Fibroblast of skin of scalp (primary cell): ENCODE data around the gene RAB31.
"Not testable (repeated sequence)": the region's sequence is repeated elsewhere in the genome, so short reads cannot be mapped to it uniquely, and the experiment has no call there.

ENCODE experiments used
- DNase-seq: peaks from one replicate; pipeline ENCODE4 v3.0.0-alpha.2; 2013

The RAB31 gene

DNA sequence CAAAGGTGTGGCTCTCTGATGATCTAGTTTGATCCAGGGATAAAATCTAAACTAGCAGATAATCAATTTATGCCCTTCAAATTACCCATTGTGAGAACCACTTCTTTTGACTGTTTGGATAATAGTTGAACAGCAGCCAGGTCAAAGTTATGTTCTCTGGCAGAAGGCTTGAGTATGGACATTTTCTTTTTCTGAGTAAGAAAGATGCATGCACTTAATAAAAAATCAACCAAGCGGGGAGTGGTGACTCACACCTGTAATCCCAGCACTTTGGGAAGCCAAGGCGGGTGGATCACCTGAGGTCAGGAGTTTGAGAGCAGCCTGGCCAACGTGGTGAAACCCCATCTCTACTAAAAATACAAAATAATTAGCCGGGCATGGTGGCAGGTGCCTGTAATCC, 183.4 kb downstream of the RAB31 start:
- not testable (repeated sequence) for DNase-seq

DNA sequence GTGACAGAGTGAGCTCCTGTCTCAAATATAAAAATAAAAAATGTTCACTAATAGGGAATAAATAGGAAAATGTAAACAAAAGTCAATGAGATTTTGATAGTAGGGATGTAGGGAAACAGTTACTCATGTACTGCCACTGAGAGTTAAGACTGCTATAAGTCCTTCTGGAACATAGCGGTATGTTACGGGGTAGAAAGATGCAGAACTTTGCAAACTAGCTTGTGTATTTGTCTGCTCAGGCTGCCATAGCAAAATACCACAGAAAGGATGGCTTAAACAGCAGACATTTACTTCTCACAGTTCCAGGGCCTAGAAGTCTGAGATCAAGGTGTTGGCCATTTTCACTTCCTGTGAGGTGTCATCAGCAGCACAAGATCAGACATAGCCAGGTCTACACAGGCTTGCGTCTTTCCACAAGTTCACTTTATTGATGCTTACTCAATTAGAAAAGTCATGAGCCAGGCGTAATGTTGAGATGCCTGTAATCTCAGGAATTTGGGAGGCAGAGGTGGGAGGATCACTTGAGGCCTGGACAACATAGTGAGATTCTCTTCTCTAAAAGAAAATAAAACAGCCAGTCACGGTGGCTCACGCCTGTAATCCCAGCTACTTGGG, 186.5 kb downstream of the RAB31 start:
- no peak for DNase-seq

DNA sequence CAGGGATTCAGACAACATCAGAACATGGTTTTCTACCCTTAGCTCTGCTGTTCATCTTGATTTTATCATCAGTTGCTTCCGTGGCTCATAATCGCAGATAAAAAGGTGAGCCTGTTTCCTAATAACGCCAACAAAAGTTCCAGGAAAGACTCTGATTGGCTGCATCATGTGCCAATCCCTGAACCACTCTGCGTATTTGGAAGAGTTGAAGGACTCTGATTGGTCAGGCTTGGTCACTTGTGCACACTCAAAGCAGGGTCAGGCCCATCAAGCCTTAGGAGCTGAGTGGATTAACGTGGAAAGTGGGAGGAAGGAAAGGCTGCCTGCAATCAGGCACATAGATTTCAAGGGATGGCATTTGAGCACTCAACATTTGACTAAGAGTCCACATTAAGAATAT, 189.0 kb downstream of the RAB31 start:
- no peak for DNase-seq

DNA sequence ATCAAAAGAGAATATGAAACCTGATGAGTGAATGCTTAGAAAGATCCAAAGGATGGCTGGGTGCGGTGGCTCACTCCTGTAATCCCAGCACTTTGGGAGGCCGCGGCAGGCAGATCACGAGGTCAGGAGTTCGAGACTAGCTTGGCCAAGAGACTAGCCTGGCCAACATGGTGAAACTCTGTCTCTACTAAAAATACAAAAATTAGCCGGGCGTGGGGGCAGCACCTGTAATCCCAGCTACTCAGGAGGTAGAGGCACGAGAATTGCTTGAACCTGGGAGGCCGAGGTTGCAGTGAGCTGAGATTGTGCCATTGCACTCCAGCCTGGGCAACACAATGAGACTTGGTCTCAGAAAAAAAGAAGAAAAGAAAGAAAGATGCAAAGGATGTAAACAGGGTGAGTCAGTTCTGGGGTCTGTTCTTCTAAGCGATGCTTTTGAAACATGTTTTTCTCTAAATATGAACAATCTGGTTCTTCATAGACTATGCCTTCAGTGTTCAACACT, 189.7 kb downstream of the RAB31 start:
- not testable (repeated sequence) for DNase-seq

DNA sequence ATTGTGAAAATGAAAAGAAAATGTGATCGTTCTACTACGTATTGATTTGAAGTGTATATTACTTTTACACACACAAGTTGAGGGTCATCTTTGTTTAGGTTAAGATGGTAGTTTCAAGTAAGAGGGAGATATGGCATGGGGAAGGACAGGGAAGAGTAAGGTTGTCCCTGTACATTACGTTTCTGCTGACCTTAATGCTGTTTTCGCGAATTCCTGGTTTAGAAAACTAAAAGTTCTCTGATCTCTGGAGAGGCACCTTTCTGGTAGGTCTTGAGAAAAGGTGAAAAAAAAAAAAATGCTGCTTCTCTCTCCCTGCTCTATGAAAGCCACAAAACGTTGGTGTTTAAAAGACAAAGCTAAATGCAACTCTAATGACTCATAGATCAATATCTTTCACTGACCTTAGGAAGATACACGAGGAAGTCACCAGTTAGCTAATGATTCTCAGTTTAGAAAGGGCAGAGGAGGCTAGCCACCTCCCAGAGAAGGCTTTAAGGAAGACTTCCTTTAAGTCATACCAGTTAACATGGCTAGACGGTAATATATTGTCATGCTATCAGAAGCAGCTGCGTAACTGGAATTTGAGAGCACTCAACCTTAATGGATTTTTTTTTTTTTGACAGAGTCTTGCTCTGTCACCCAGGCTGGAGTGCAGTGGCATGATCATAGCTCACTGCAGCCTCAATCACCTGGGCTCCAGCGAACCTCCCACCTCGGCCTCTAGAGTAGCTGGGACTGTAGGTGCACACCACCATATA, 190.9 kb downstream of the RAB31 start:
- no peak for DNase-seq

DNA sequence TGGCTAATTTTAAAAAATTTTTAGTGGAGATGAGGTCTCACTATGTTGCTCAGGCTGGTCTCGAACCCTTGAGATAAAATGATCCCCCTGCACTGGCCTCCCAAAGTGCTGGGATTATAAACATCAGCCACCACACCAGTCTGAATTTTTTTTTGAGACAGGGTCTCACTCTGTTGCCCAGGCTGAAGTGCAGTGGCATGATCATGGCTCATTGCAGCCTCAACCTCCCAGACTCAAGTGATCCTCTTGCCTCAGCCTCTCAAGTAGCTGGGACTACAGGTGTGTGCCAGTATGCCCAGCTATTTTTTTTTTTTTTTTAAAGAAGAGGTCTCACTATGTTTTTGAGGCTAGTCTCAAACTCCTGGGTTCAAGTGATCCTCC, 191.4 kb downstream of the RAB31 start:
- not testable (repeated sequence) for DNase-seq

DNA sequence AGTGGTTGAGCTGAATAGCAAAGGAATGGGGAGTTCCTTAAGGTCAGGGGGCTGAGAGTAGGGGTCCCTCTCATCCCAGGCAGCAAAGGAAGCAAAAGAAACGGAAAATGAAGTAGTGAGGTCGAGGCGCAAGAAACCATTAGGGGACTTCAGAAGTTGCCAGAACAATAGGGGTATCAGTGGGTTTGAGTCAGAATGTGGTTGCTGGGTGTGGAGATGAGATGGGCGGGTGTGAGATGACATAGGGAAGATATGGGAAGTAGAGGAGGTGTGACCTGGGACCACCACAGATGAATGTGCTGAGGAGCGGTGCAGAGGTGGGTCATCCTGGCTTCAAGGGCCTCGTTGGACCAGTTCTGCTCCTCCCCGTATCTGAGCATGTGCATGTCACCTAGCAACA, 192.6 kb downstream of the RAB31 start:
- DNase-seq, result no peak

DNA sequence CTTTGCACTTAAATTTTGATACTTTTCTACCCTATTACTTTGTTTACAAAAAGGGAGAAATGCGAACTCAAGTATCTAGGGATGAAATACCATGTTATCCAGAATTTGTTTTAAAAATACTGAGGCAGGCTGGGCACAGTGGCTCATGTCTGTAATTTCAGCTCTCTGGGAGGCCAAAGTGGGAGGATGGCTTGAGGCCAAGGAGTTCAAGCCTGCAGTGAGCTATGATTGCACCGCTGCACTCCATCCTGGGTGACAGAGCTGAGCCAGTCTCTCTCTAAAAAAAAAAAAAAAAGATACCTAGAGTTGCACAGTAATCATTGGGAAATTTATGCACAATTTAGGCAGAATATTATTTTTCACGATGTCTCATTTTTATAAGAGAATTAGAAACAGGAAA, 193.3 kb downstream of the RAB31 start:
- DNase-seq, result no peak

DNA sequence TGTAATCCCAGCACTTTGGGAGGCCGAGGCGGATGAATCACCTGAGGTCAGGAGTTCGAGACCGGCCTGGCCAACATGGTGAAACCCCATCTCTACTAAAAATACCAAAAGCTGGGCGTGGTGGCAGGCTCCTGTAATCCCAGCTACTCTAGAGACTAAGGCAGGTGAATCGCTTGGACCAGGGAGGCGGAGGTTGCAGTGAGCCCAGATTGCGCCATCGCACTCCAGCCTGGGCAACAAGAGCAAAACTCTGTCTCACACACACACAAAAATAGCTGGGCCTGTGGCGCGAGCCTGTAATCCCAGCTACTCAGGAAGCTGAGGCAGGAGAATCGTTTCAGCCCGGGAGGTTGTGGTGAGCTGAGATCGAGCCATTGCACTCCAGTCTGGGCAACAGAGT, 194.2 kb downstream of the RAB31 start:
- DNase-seq, result not testable (repeated sequence)

DNA sequence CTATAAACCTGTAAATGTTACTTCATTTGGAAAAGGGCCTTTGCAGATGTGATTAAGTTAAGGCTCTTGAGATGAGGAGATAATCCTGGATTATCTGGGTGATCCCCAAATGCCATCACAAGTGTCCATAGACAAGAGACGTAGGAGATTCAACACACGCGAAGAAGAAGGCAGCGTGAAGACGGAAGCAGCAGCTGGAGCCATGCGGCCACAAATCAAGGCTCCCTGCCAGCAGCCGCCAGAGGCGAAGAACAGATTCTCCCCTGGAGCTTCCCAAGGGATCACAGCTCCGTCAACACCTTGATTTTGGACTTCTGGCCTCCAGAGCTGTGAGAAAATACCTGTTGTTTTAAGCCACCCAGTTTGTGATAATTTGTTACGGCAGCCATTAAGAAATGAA, 194.7 kb downstream of the RAB31 start:
- DNase-seq, result peak; percentile 29

DNA sequence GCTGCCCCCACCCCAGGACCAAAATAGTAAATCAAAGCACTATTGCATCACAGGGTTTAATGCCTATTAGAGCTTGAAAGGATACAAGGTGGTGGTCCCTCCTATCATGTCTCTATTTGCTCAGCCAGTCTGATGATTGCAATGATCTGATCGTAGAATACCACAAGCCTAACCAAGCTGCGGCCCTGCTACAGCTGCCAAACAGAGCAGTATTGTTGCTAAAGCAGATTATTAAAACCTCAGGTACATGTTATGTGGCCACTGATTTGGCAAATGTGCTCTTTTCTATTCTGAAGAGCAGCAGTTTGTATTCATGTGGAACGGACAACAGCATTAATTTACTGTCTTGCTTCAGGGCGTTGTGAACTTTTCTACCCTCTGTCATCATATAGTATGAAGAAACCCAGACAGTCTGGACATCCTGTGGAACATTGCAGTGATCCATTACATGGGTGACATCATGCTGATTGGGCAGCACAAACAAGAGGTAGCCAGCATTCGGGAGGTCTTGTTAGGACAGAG, 197.4 kb downstream of the RAB31 start:
- DNase-seq, result no peak

DNA sequence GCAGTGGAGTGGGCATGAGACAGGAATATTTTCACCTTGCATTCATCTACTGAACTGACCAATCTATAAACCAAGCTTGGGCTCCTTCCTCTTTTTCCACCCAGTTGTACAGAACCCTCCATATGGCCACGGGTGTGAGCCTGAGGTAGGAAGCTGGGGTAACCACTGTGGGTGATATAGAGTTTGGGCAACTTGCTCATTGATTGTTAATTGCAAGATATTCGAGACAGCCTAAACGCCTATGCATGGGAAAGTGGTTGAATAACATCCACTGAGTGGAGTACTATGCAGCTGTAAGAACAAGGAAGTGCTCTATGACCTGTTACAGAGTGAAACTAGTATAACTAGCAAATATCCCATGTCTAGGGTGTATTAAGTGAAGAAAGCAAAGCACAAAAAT, 198.4 kb downstream of the RAB31 start:
- DNase-seq, result no peak

DNA sequence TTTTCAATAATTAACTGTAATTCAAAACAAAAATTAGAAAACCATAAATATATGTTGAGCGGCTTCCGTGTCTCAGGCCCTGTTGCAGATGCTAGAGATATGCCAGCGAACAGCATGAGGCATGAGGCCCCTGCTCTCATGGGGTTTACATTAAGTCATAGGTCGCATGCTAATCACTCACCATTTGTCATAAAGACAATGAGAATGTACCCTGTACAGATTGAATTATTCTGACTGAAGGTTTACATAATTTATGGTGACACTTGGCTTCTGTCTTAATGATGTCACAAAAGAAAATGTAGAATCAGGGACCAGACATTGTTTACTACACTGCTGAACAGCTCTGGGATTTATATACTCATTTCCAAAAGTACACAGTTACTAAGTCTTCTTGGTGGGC, 199.8 kb downstream of the RAB31 start:
- DNase-seq, result no peak

DNA sequence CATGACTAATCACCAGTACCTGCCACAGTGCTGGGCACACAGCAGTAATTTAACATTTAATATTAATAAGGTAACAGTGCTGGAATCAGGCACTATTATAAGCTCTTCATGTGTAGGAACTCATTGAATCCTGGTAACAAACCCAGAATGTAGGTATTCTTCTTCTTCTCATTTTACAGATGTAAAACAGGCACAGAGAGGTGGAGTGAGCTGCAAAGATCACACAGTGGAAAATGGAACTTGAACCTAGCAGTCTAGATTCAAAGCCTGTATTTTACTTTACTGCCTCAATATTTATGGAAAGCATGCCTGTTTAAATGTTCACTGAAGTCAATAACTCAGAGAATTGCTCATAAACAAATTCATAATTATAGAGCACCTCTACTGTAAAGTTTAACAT, 202.0 kb downstream of the RAB31 start:
- no peak for DNase-seq

DNA sequence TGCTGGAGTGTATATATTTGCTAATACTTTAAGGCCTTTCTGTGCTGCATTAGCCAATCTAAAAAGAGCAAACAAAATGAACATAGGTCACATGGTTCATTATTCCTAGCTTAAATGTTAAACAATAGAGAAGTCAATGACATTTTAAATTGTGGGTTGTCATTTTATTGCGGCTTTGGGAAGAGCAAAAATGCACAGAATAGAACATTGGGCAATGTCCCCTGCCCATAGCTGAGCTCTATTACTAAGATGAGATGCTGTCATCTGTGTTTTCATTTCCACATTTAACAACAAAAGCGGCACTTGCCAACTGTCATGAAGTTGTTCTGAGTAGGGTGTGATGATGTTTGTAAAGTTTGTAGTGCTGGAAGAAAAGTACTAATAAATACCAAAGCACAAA, 202.6 kb downstream of the RAB31 start:
- no peak for DNase-seq

DNA sequence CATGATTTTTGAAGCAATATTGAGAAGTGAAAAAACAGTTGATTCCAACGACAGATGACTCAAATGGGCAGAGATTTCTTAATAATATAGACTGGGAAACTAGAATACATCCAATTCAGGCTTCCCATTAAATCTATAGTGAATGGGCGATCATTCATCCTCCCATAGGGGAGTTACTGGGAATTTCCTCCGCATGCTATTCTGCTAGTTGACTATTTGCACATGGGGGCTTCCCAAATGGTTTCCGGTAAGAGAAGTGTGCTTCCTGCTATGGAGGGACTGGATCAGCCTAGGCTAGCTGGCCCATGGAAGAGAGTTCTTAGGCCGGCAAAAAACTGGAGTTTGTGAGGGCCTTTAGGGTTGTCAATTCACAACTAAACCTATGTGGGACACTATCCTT, 203.1 kb downstream of the RAB31 start:
- no peak for DNase-seq
